Right lobe of liver (tissue), 4 donors: ENCODE results near the gene NUAK1.

Source experiments
- POLR2A ChIP-seq: fragments of 450-650 bp; IDR thresholded peaks from one replicate; pipeline ENCODE4 v1.6.1; 2017; ENCODE audit warnings: antibody characterized with exemption, mild to moderate bottlenecking
- TF ChIP-seq, protein P1 (sequence below), 4 donors: fragments of 200-600 bp in 3 of 4; fragments of 450-650 bp in 1 of 4; IDR thresholded peaks; one replicate each; pipeline versions ENCODE4 v1.5.1 to v1.8.0; 2016 to 2022; ENCODE audit warnings: antibody characterized with exemption in 4 of 4, mild to moderate bottlenecking in 2 of 4
- donor health status: DM: no; HTN: no; CAD: no.
- donor health status: DM: no; HTN: no; CAD: no.
- donor health status: DM: no; HTN: yes; CAD: no.

DNA sequence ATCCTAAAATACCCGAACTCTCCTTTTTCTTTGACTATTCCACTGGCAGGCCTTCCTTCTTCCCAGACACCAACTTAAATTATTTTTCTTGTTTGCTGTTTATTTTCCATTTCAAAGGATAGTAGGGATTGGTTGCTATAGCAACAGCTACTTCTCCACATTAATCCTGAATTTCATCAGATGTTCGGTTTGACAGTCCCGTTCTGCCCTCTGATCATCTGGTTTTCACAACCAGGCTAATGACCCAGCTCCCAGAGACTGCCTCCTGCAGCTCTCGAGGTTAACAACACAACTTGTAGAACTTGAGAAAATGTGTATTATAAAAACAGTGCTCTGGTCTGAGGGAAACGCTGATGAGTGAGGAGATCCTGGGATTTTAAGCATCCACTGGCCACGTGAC lies 45.5 kb downstream of the NUAK1 start:
- TF ChIP-seq, protein P1, sequence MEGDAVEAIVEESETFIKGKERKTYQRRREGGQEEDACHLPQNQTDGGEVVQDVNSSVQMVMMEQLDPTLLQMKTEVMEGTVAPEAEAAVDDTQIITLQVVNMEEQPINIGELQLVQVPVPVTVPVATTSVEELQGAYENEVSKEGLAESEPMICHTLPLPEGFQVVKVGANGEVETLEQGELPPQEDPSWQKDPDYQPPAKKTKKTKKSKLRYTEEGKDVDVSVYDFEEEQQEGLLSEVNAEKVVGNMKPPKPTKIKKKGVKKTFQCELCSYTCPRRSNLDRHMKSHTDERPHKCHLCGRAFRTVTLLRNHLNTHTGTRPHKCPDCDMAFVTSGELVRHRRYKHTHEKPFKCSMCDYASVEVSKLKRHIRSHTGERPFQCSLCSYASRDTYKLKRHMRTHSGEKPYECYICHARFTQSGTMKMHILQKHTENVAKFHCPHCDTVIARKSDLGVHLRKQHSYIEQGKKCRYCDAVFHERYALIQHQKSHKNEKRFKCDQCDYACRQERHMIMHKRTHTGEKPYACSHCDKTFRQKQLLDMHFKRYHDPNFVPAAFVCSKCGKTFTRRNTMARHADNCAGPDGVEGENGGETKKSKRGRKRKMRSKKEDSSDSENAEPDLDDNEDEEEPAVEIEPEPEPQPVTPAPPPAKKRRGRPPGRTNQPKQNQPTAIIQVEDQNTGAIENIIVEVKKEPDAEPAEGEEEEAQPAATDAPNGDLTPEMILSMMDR (IDR thresholded peaks at IDR 0.05), result peak in 1 of 4 donors; percentile 23
- no peak for TF ChIP-seq POLR2A
